IgD-negative memory B cell (primary cell): ENCODE measurements around the gene DHDH. TPM values are rescaled to one million over a fixed set of nuclear protein-coding genes. Genes with fewer than 3 reads are reported as not detected.
A peak's percentile ranks its signal among the peaks of the same experiment; 100 is the strongest.
"Not testable (repeated sequence)": the region's sequence is repeated elsewhere in the genome, so short reads cannot be mapped to it uniquely, and the experiment has no call there.

ENCODE experiments used
- H3K27ac Mint-ChIP-seq, 3 donors: one replicate each; pipeline ENCODE4 v1.8.0; 2020 to 2022; ENCODE audit warnings: mild to moderate bottlenecking in 3 of 3, mixed read lengths in 3 of 3, moderate library complexity in 1 of 3
- H3K27me3 Mint-ChIP-seq: one replicate; pipeline ENCODE4 v1.8.0; 2021; ENCODE audit warnings: mixed read lengths
- H3K36me3 Mint-ChIP-seq: one replicate; pipeline ENCODE4 v1.8.0; 2020; ENCODE audit warnings: mild to moderate bottlenecking, mixed read lengths
- H3K4me1 Mint-ChIP-seq, 3 donors: one replicate each; pipeline ENCODE4 v1.8.0; 2020 to 2022; ENCODE audit warnings: mixed read lengths in 3 of 3, mild to moderate bottlenecking in 1 of 3
- H3K4me3 Mint-ChIP-seq, 4 donors: one replicate each; pipeline ENCODE4 v1.8.0; 2020 to 2022; ENCODE audit warnings: mild to moderate bottlenecking in 4 of 4, mixed read lengths in 4 of 4, moderate library complexity in 3 of 4
- H3K9me3 Mint-ChIP-seq, 3 donors: one replicate each; pipeline ENCODE4 v1.8.0; 2020 to 2021; ENCODE audit warnings: mixed read lengths in 3 of 3, mild to moderate bottlenecking in 1 of 3
- polyA plus RNA-seq: library from polyadenylated mRNA; unstranded; fragments of 300-500 nt; fragmentation: Illumina TruSeq; gene quantifications from one replicate; pipeline ENCODE4 v1.2.3, GENCODE V29; 2021

Gene DHDH
- polyA plus RNA-seq, 1 donor from 2014 or later = 0.39 TPM

DNA sequence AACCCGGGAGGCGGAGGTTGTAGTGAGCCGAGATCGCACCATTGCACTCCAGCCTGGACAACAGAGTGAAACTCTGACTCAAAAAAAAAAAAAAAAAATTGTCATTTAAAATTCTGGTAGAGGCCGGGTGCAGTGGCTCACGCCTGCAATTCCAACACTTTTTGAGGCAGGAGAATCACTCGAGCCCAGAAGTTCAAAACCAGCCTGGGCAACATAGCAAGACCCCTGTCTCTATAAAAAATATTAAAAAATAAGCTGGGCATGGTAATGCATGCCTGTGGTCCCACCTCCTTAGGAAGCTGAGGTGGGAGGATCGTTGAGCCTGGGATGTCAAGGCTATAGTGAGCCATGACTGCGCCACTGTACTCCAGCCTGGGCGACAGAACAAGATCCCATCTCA, 27.2 kb upstream of the DHDH start:
- Mint-ChIP-seq H3K36me3 (peaks cover 9% of the 10 kb centered on the region), H3K4me3 (no peak overlapping the region), H3K9me3 (no peaks in the 10 kb centered on the region), H3K27ac (peak overlapping the region in 1 of 3 donors; percentile 74), H3K4me1 (peaks cover under 1 to 5% (median 4%) of the 10 kb centered on the region in 3 donors), H3K27me3 (no peaks in the 10 kb centered on the region)

DNA sequence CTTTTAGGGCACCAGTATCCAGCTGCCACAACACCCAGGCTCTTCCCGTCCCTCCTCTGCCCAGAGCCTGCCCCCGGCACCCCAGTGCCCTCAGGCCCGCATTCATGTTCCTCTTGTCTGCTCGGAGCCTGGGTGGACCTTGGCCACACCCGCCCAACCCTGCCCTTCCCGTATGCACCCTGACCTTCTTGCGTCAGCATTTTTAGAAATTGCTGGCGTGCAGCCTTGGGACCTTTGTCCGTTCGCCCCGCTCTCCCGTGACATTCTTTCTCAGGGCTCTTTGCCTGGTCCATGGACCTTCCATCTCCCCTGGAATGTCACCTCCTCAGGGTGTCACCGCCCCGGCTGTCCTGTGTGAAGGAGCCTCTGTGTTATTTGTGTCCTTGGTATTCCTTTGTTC, 25.8 kb upstream of the DHDH start:
- H3K4me1 Mint-ChIP-seq = peaks cover 0 to 2% (median 0%) of the 10 kb centered on the region in 3 donors
- no peaks in the 10 kb centered on the region for H3K27me3 Mint-ChIP-seq
- peak overlapping the region in 1 of 4 donors; percentile 54 for H3K4me3 Mint-ChIP-seq
- peaks cover 9% of the 10 kb centered on the region for H3K36me3 Mint-ChIP-seq
- peak overlapping the region in 1 of 3 donors; percentile 63 for H3K27ac Mint-ChIP-seq
- no peaks in the 10 kb centered on the region for H3K9me3 Mint-ChIP-seq

DNA sequence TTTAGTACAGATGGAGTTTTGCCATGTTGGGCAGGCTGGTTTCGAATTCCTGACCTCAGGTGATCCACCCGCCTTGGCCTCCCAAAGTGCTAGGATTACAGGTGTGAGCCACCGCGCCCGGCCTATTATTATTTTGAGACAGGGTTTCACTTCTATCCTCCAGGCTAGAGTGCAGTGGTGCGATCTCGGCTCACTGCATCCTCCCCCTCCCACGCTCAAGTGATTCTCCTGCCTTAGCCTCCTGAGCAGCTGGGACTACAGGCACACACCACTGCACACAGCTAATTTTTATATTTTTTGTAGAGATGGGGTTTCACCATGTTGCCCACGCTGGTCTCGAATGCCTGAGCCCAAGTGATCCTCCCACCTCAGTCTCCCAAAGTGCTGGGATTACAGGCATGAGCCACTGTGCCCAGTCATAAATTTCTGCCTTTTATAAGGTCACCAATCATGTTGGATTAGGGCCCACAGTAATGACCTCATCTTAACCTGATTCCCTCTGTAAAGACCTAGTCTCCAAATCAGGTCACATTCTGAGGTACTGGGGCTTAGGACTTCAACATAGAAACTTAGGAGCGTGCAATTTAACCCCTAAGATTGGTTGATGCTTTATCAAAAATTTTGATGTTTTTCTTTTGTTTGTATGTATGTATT, 23.9 kb upstream of the DHDH start:
- H3K9me3 Mint-ChIP-seq, H3K27ac Mint-ChIP-seq, H3K4me1 Mint-ChIP-seq, H3K4me3 Mint-ChIP-seq, H3K27me3 Mint-ChIP-seq: not testable (repeated sequence)
- H3K36me3 Mint-ChIP-seq = peaks cover 15% of the 10 kb centered on the region

- Mint-ChIP-seq H3K4me3 (no peak overlapping the region), H3K27me3 (no peaks in the 10 kb centered on the region), H3K9me3 (no peaks in the 10 kb centered on the region), H3K4me1 (no peaks in the 10 kb centered on the region), H3K36me3 (peaks cover 15% of the 10 kb centered on the region), H3K27ac (no peak overlapping the region)
Measured at GRCh38 chr19:48910803-48911202, 22.7 kb upstream of the DHDH start.

DNA sequence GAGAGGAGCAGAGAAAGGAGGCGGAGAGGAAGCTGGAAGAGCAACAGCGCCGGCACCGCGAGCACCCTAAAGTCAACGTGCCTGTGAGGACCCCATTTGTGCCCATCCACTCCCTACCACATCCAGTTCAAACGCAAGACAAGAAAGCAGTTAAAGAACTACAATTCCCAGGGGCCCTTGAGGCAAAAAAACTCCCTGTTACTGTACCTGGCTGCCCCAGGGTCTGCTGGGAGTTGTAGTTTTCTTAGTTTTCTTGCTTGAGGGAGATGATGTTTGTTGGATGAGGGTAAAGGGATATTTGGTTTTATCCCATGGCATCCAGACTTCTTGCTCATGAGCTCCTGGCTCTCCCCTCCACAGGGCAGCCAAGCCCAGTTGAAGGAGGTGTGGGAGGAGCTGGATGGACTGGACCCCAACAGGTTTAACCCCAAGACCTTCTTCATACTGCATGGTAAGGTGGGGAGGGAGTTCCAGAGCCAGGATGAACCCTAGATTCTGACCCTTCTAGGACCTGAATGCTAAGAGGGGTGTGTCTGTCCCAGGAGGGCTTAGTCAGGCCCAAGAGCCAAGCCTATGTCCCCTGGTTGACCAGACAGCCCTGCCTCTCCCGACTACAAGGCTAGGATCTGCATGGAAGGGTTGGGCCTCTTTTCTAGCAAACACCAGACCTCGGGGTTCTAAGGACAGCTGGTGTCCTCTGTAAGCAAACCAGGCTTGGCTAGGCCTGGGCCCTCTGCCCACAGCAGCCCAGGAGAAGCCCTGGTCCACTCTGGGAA, 20.2 kb upstream of the DHDH start:
- Mint-ChIP-seq H3K4me3 (peak overlapping the region in 1 of 4 donors; percentile 49), H3K4me1 (peaks cover 0 to 6% (median 4%) of the 10 kb centered on the region in 3 donors), H3K36me3 (peaks cover 9% of the 10 kb centered on the region), H3K27ac (no peak overlapping the region), H3K9me3 (no peaks in the 10 kb centered on the region), H3K27me3 (no peaks in the 10 kb centered on the region)

GRCh38 chr19:48914181-48914580, 19.3 kb upstream of the DHDH start:
- H3K27ac Mint-ChIP-seq = no peak overlapping the region
- H3K9me3 Mint-ChIP-seq = no peaks in the 10 kb centered on the region
- H3K27me3 Mint-ChIP-seq = no peaks in the 10 kb centered on the region
- peaks cover 0 to 6% (median 4%) of the 10 kb centered on the region in 3 donors for H3K4me1 Mint-ChIP-seq
- H3K4me3 Mint-ChIP-seq = no peak overlapping the region
- H3K36me3 Mint-ChIP-seq = peaks cover 11% of the 10 kb centered on the region

GRCh38 chr19:48915757-48916156, 17.7 kb upstream of the DHDH start:
- H3K27ac Mint-ChIP-seq = no peak overlapping the region
- H3K9me3 Mint-ChIP-seq = no peaks in the 10 kb centered on the region
- H3K27me3 Mint-ChIP-seq = no peaks in the 10 kb centered on the region
- H3K36me3 Mint-ChIP-seq = peaks cover 11% of the 10 kb centered on the region
- no peak overlapping the region for H3K4me3 Mint-ChIP-seq
- peaks cover 0 to 6% (median 4%) of the 10 kb centered on the region in 3 donors for H3K4me1 Mint-ChIP-seq

DNA sequence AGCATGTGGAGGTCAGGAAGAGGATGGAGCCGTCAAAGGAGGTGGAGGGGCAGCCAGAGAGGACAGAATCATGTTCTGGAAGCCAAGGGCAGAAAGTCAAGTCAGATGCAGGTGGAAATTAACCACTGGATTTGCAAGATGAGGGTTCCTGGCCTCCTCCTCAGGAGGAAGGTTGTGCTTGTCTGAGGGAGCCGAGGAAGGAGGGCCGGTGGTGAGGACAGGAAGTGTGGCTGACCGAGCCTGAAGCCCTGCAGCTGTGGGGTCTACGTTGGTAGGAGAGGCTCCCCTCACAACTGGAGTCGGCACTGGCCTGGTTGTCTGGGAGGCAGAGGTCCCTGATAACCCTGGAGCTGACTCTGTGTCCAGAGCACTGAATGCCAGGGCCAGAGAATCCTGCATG, 15.4 kb upstream of the DHDH start:
- no peak overlapping the region for H3K4me3 Mint-ChIP-seq
- H3K4me1 Mint-ChIP-seq = peaks cover 0 to 6% (median 5%) of the 10 kb centered on the region in 3 donors
- H3K36me3 Mint-ChIP-seq = peaks cover 4% of the 10 kb centered on the region
- H3K27ac Mint-ChIP-seq = peak overlapping the region in 2 of 3 donors; percentile 50 to 63
- H3K27me3 Mint-ChIP-seq = no peaks in the 10 kb centered on the region
- H3K9me3 Mint-ChIP-seq = no peaks in the 10 kb centered on the region

GRCh38 chr19:48918801-48919247, 14.7 kb upstream of the DHDH start:
- H3K4me1 Mint-ChIP-seq = peaks cover 0 to 6% (median 6%) of the 10 kb centered on the region in 3 donors
- peak overlapping the region in 1 of 3 donors; percentile 62 for H3K27ac Mint-ChIP-seq
- no peak overlapping the region for H3K4me3 Mint-ChIP-seq
- H3K27me3 Mint-ChIP-seq = no peaks in the 10 kb centered on the region
- peaks cover 5% of the 10 kb centered on the region for H3K36me3 Mint-ChIP-seq
- no peaks in the 10 kb centered on the region for H3K9me3 Mint-ChIP-seq

- H3K4me1 Mint-ChIP-seq, H3K4me3 Mint-ChIP-seq, H3K9me3 Mint-ChIP-seq, H3K36me3 Mint-ChIP-seq, H3K27me3 Mint-ChIP-seq: not testable (repeated sequence)
- H3K27ac Mint-ChIP-seq = peak overlapping the region in 1 of 3 donors; percentile 62
Measured at GRCh38 chr19:48919271-48919670, 14.2 kb upstream of the DHDH start.

GRCh38 chr19:48920949-48921348, 12.6 kb upstream of the DHDH start:
- peaks cover 0 to 6% (median 6%) of the 10 kb centered on the region in 3 donors for H3K4me1 Mint-ChIP-seq
- no peak overlapping the region for H3K27ac Mint-ChIP-seq
- H3K36me3 Mint-ChIP-seq = peaks cover 5% of the 10 kb centered on the region
- no peaks in the 10 kb centered on the region for H3K27me3 Mint-ChIP-seq
- H3K4me3 Mint-ChIP-seq = no peak overlapping the region
- no peaks in the 10 kb centered on the region for H3K9me3 Mint-ChIP-seq

- H3K4me1 Mint-ChIP-seq = peaks cover 0 to 6% (median 6%) of the 10 kb centered on the region in 3 donors
- H3K27ac Mint-ChIP-seq = no peak overlapping the region
- H3K27me3 Mint-ChIP-seq = no peaks in the 10 kb centered on the region
- no peak overlapping the region for H3K4me3 Mint-ChIP-seq
- H3K36me3 Mint-ChIP-seq = peaks cover 5% of the 10 kb centered on the region
- H3K9me3 Mint-ChIP-seq = no peaks in the 10 kb centered on the region
Measured at GRCh38 chr19:48921721-48922500, 11.6 kb upstream of the DHDH start.

DNA sequence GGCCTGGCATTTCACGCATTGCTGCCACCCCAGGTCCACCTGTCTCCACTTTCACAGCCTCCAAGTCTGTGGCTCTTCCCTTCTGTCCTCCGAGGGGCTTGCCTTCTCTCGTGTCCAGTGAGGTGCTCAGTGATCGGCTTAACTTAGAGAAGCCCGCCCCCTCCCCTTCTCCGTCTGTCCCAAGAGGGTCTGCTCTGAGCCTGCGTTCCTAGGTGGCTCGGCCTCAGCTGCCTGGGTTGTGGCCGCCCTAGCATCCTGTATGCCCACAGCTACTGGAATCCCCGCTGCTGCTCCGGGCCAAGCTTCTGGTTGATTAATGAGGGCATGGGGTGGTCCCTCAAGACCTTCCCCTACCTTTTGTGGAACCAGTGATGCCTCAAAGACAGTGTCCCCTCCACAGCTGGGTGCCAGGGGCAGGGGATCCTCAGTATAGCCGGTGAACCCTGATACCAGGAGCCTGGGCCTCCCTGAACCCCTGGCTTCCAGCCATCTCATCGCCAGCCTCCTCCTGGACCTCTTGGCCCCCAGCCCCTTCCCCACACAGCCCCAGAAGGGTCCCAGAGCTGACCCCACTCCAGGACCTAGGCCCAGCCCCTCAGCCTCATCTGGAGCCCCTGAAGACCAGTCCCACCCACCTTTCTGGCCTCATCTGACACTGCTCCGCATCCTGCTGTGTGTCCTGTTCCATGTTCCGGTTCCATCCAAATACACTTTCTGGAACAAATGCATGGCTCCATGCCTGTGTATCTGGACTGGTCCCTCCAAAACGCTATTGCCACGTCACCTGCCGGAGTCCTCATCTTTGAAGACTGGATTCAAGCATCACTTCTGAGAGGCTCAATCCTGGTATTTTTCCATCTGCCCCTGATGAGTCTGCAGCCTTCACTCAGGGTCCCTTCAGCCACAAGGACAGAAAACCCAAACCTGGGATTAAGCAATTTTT, 10.7 kb upstream of the DHDH start:
- H3K4me1 Mint-ChIP-seq = peaks cover 0 to 5% (median 4%) of the 10 kb centered on the region in 3 donors
- peak overlapping the region in 1 of 4 donors; percentile 41 for H3K4me3 Mint-ChIP-seq
- no peak overlapping the region for H3K27ac Mint-ChIP-seq
- H3K36me3 Mint-ChIP-seq = peaks cover 5% of the 10 kb centered on the region
- H3K27me3 Mint-ChIP-seq = no peaks in the 10 kb centered on the region
- H3K9me3 Mint-ChIP-seq = no peaks in the 10 kb centered on the region

GRCh38 chr19:48925240-48925843, 8.2 kb upstream of the DHDH start:
- no peak overlapping the region for H3K27ac Mint-ChIP-seq
- no peaks in the 10 kb centered on the region for H3K27me3 Mint-ChIP-seq

More at GRCh38 chr19:48925240-48925843, 8.2 kb upstream of the DHDH start:
- H3K9me3 Mint-ChIP-seq = no peaks in the 10 kb centered on the region
- H3K4me3 Mint-ChIP-seq = no peak overlapping the region
- H3K4me1 Mint-ChIP-seq = peaks cover 0 to 1% (median 0%) of the 10 kb centered on the region in 3 donors
- peaks cover 3% of the 10 kb centered on the region for H3K36me3 Mint-ChIP-seq
